Activated naive CD8-positive, alpha-beta T cell treated with anti-CD3 and anti-CD28 coated beads for 36 hours (primary cell): Measurements from ENCODE around the gene PC. TPM values are rescaled to one million over a fixed set of nuclear protein-coding genes. Genes with fewer than 3 reads are reported as not detected.

Experiments used
- DNase-seq: peaks from one replicate; pipeline ENCODE4 v3.0.0; 2021
- H3K27ac Mint-ChIP-seq: one replicate; pipeline ENCODE4 v1.8.0; 2022; ENCODE audit warnings: mild to moderate bottlenecking, moderate library complexity, mixed read lengths
- H3K27me3 Mint-ChIP-seq: one replicate; pipeline ENCODE4 v1.8.0; 2022; ENCODE audit warnings: mild to moderate bottlenecking, mixed read lengths
- H3K36me3 Mint-ChIP-seq: one replicate; pipeline ENCODE4 v1.8.0; 2021; ENCODE audit warnings: mild to moderate bottlenecking, mixed read lengths
- H3K4me1 Mint-ChIP-seq: one replicate; pipeline ENCODE4 v1.8.0; 2021; ENCODE audit warnings: mixed read lengths
- H3K4me3 Mint-ChIP-seq: one replicate; pipeline ENCODE4 v1.8.0; 2022; ENCODE audit warnings: mild to moderate bottlenecking, moderate library complexity, mixed read lengths
- H3K9me3 Mint-ChIP-seq: one replicate; pipeline ENCODE4 v1.8.0; 2022; ENCODE audit warnings: mixed read lengths
- total RNA-seq, 2 experiments: library from RNA; stranded (reverse); gene quantifications; one replicate each; pipeline ENCODE4 v1.2.3, GENCODE V29; 2021

PC gene
- total RNA-seq, 2 experiments from 2014 or later: 8.1 TPM

GRCh38 chr11:66868082-66868725 lies 90.0 kb downstream of the PC start:
- H3K27ac Mint-ChIP-seq: no peak overlapping the region
- H3K4me3 Mint-ChIP-seq: no peak overlapping the region
- H3K27me3 Mint-ChIP-seq: no peaks in the 10 kb centered on the region

GRCh38 chr11:66867425-66868040 lies 90.7 kb downstream of the PC start:
- no peaks in the 10 kb centered on the region for H3K36me3 Mint-ChIP-seq
- H3K27ac Mint-ChIP-seq: no peak overlapping the region
- H3K4me1 Mint-ChIP-seq: peaks cover 8% of the 10 kb centered on the region
- no peak for DNase-seq
- no peaks in the 10 kb centered on the region for H3K9me3 Mint-ChIP-seq
- no peak overlapping the region for H3K4me3 Mint-ChIP-seq
- no peaks in the 10 kb centered on the region for H3K27me3 Mint-ChIP-seq

More at GRCh38 chr11:66868082-66868725, 90.0 kb downstream of the PC start:
- no peak for DNase-seq
- Mint-ChIP-seq H3K4me1 (peaks cover 8% of the 10 kb centered on the region), H3K36me3 (no peaks in the 10 kb centered on the region), H3K9me3 (no peaks in the 10 kb centered on the region)

- H3K36me3 Mint-ChIP-seq: no peaks in the 10 kb centered on the region
- H3K9me3 Mint-ChIP-seq: no peaks in the 10 kb centered on the region
These were observed 91.6 kb downstream of the PC start for GRCh38 chr11:66866511-66866986.

GRCh38 chr11:66866007-66866406 lies 92.2 kb downstream of the PC start:
- Mint-ChIP-seq H3K9me3 (no peaks in the 10 kb centered on the region), H3K27me3 (no peaks in the 10 kb centered on the region), H3K27ac (no peak overlapping the region), H3K4me3 (no peak overlapping the region), H3K4me1 (peaks cover 8% of the 10 kb centered on the region), H3K36me3 (no peaks in the 10 kb centered on the region)
- no peak for DNase-seq

More at GRCh38 chr11:66866511-66866986, 91.6 kb downstream of the PC start:
- no peaks in the 10 kb centered on the region for H3K27me3 Mint-ChIP-seq
- H3K4me3 Mint-ChIP-seq: no peak overlapping the region
- no peak overlapping the region for H3K27ac Mint-ChIP-seq
- peaks cover 8% of the 10 kb centered on the region for H3K4me1 Mint-ChIP-seq
- DNase-seq: no peak

DNA sequence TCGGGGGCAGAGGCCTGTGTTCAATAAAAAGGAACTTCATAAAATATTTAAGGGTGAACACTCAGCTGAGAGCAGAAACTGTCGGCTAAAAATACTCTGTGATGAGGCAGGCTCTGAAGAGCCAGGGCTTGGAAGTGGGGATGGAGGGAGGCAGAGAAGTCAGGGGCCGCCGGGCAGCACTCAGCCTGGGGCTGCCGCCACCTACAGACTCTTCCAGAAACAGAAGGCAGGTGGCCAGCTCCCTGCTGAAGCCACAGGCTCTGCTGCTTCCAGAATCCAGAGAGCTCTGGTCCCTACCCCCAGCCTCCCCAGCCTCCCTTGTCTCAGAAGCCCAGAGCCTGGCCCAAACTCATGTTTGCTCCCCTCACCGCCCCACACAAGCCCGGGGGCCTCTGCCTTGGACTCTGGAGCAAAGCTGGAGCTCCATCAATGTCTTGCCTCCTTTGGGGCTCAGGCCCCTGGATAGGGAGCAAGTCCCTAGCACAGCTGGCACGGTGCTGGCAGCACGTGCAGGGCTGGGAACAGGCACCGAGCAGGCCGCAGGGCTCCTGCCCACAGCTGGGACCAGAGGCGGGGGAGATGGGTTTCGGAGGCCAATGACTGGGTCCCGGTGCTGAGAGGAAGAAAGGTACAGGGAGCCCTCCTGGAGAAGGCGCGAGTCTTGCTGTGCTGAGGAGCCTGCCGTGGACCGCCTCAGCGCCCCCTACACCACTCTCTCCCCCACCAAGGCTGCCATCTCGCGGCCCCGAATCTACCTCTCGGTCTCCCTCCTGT lies 93.1 kb downstream of the PC start:
- Mint-ChIP-seq H3K9me3 (no peaks in the 10 kb centered on the region), H3K27ac (no peak overlapping the region), H3K4me1 (peaks cover 8% of the 10 kb centered on the region), H3K36me3 (no peaks in the 10 kb centered on the region), H3K27me3 (no peaks in the 10 kb centered on the region), H3K4me3 (no peak overlapping the region)
- no peak for DNase-seq

DNA sequence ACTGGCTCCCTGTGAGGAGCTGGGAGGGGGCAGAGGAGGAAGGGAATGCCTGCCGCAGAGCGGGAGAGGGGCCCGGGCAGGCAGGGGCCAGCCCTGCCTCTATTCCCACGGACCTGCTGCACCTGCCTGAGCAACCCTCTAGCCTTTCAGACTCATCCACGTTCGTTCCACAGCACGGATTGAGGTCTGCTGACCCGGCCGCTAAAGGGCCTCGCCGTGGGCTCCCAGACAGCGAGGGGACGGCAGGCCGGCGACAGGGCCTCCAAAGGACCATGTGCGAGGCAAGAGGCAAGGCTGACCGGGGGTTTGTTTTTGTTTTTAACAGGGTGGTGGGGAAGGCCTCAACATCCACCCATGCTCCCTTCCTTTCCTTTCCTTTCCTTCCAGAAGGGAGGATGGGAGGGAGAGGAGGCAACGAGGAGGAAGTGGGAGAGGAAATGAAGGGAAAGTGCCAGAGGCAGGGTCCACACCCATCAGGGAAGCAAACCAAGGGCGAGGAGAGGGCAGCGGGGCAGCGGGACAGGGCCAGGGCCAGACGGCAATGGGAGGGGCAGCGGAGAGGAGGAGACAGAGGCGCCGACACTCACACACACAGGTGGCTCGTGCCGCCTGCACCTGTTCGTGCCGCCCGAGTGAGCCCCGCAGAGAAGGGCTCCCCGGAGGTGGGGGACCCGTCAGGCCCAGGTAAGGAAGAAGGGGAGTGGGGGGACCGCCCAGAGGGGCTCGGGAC lies 93.8 kb downstream of the PC start:
- Mint-ChIP-seq H3K36me3 (no peaks in the 10 kb centered on the region), H3K4me3 (no peak overlapping the region), H3K27ac (no peak overlapping the region), H3K9me3 (no peaks in the 10 kb centered on the region), H3K4me1 (peaks cover 5% of the 10 kb centered on the region), H3K27me3 (no peaks in the 10 kb centered on the region)
- no peak for DNase-seq

DNA sequence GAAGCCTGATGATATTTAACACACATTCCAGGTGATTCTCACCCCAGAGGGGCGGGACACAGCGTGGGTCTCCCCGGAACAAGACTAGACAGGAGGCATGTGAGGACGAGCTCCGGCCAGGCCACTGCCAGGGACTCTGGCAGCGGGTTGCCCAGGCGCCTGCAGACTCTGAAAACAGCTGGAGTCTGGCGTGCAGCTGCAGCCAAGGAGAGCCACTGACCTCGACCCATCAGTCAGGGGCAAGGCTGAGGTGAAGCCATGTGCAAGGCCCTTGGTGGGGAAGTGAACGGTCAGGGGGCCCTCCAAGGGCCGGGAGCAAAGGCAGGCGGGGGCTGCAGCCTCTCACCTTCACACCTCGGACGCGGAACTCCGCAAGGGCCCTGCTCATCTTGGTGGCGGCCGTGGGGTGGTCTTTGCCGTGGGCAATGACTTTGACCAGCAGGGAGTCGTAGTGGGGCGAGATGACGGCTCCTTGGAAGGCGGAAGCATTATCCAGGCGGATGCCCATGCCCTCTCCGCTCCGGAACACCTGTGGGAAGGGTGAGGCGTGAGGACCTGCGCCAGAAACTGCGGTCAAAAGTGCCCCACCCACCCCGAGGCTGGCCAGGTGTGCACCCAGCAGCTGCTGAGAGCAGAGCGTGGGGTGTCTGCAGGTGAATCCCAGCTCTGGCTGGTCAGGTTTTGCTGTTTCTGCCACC lies 94.6 kb downstream of the PC start:
- Mint-ChIP-seq H3K27me3 (no peaks in the 10 kb centered on the region), H3K36me3 (no peaks in the 10 kb centered on the region), H3K4me3 (no peak overlapping the region), H3K27ac (no peak overlapping the region), H3K4me1 (peaks cover 2% of the 10 kb centered on the region), H3K9me3 (no peaks in the 10 kb centered on the region)
- no peak for DNase-seq

DNA sequence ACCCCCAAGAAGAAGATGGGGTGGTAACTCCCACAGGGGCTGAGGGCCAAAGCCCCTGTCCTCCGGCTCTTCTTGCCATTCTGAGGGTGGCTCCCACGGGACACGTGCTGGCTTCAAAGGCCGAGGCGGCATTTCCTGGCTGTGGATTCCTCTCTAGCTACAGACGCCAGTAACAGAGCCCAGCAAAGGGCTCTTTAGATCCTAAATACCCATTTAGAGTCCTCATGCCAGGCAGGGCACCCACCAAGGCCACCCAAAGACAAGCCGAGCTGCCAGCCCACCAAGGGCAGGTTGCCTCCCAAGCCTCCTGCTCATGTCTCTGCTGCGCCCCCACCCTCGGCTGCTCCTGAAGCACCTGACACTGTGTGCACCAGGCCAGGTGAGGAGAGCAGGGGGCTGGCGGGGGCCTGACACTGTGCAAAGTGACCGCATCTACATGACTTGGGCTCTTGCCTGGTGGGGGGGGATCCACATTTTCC lies 95.6 kb downstream of the PC start:
- Mint-ChIP-seq H3K4me3 (no peak overlapping the region), H3K4me1 (no peaks in the 10 kb centered on the region), H3K27me3 (no peaks in the 10 kb centered on the region), H3K9me3 (no peaks in the 10 kb centered on the region), H3K27ac (no peak overlapping the region), H3K36me3 (no peaks in the 10 kb centered on the region)
- DNase-seq: no peak

DNA sequence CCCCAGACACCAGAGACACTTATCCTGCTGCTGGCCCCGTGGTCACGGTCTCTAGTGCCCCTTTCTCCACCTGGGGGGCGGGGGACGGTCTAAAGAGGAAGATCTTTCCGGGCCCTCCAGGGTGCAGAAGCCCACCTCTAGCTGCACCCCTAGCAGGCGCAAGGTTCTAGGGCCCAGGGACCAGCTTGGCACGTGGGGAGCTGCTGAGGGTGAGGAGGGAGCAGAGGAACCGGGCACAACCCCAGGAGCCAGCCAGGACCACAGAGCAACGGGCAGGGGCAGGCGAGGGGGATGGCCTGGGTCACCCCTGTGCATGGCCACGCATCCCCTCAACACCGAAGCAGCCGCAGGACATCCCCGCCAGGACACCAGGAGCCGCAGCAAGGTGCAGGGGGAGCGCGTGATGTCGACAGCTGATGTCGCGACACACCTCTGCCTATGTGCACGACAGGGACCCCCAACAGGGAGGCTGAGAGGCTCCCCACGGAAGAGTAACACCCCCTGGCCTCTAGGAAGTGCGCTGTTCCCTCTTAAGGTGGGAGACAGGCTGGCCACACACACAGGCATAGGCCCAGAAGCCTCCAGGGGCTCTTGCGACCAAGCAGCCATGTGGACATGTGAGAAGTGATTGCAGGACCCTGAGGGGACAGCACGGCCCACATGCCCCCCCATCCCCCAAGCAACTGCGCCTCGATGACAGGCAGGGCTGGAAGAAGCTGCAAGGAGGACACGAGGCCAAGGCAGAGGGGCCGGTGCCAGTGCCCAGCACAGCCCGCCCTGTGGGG lies 96.2 kb downstream of the PC start:
- H3K36me3 Mint-ChIP-seq: no peaks in the 10 kb centered on the region
- no peak overlapping the region for H3K27ac Mint-ChIP-seq
- no peak overlapping the region for H3K4me3 Mint-ChIP-seq
- no peaks in the 10 kb centered on the region for H3K9me3 Mint-ChIP-seq
- H3K27me3 Mint-ChIP-seq: no peaks in the 10 kb centered on the region
- no peaks in the 10 kb centered on the region for H3K4me1 Mint-ChIP-seq
- no peak for DNase-seq

GRCh38 chr11:66861038-66861773 lies 97.0 kb downstream of the PC start:
- Mint-ChIP-seq H3K4me3 (peak overlapping the region; percentile 29), H3K4me1 (no peaks in the 10 kb centered on the region), H3K36me3 (peaks cover 2% of the 10 kb centered on the region), H3K27ac (no peak overlapping the region), H3K9me3 (no peaks in the 10 kb centered on the region), H3K27me3 (no peaks in the 10 kb centered on the region)
- no peak for DNase-seq

DNA sequence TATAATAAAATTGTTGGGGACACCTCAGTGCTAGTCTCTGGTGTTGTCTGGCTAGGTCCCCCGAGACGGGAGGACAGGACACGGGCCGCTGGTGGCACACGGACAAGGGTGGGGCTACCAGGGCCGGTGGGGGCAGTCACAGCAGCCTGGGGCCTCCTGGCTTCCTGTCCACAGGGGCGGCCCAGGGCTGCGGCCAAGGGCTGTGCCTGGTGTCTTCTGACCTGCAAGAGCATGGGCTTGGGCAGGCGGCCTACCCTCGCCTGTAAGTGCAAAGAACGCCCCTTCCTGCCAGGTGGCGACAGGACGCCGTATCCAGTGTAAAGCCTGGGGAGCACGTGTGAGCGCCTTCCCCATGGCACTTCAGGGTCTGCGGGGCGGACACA lies 97.7 kb downstream of the PC start:
- H3K9me3 Mint-ChIP-seq: no peaks in the 10 kb centered on the region
- H3K4me3 Mint-ChIP-seq: no peak overlapping the region
- H3K27ac Mint-ChIP-seq: no peak overlapping the region
- DNase-seq: no peak
- peaks cover 2% of the 10 kb centered on the region for H3K36me3 Mint-ChIP-seq
- H3K4me1 Mint-ChIP-seq: peaks cover 2% of the 10 kb centered on the region
- no peaks in the 10 kb centered on the region for H3K27me3 Mint-ChIP-seq

DNA sequence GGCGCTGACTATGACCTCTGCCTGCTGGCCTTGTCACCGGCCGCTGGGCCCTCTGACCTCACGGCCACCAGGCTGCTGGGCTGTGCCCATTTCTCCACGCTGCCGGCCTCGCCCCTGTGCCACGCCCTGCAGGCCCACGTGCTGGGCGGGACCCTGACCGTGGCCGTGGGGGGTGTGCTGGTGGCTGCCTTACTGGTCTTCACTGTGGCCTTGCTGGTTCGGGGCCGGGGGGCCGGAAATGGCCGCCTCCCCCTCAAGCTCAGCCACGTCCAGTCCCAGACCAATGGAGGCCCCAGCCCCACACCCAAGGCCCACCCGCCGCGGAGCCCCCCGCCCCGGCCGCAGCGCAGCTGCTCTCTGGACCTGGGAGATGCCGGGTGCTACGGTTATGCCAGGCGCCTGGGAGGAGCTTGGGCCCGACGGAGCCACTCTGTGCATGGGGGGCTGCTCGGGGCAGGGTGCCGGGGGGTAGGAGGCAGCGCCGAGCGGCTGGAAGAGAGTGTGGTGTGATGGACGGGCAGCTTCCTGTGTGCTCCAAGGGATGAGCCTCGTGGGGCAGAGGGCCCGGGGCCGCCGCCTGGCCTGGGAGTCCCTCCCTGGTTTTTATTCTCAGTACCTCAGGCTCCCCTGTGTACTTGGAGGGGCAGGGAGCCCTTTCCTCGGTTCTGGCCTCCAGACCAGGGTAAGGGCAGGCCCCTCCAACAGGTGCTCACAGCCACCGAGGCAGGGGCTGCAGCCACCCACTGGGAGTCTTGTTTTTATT lies 98.3 kb downstream of the PC start:
- no peak for DNase-seq
- H3K36me3 Mint-ChIP-seq: peaks cover 2% of the 10 kb centered on the region
- no peak overlapping the region for H3K4me3 Mint-ChIP-seq
- H3K9me3 Mint-ChIP-seq: no peaks in the 10 kb centered on the region
- peaks cover 2% of the 10 kb centered on the region for H3K4me1 Mint-ChIP-seq
- no peaks in the 10 kb centered on the region for H3K27me3 Mint-ChIP-seq
- H3K27ac Mint-ChIP-seq: no peak overlapping the region
